Measurements from ENCODE around the gene CIROP.

Gene CIROP

GRCh38 chr14:23071921-23072539, 32.8 kb downstream of the CIROP start:
- intact Hi-C loops (cut with DNase I) = no loop called here
- peak in 1 of 10 donors; percentile 5 for DNase-seq

- DNase-seq = peak; percentile 67 to 98 (median 81)
- intact Hi-C loops (cut with DNase I) = no loop called here
Observed at GRCh38 chr14:23071244-23071920, 33.4 kb downstream of the CIROP start.

GRCh38 chr14:23070262-23071129, 34.3 kb downstream of the CIROP start:
- intact Hi-C loops (cut with DNase I) = no loop called here
- DNase-seq = peak in 1 of 10 donors; percentile 22

GRCh38 chr14:23069413-23069806, 35.4 kb downstream of the CIROP start:
- intact Hi-C loops (cut with DNase I) = no loop called here
- peak in 1 of 10 donors; percentile 43 for DNase-seq

- DNase-seq = peak in 8 of 10 donors; percentile 62 to 95 (median 79)
- intact Hi-C loops (cut with DNase I) = no loop called here
Observed at GRCh38 chr14:23068789-23069412, 35.9 kb downstream of the CIROP start.

GRCh38 chr14:23067847-23068788, 36.7 kb downstream of the CIROP start:
- intact Hi-C loops (cut with DNase I) = no loop called here
- peak in 1 of 10 donors; percentile 82 for DNase-seq

- DNase-seq = peak in 1 of 10 donors; percentile 45
- intact Hi-C loops (cut with DNase I) = no loop called here
Observed at GRCh38 chr14:23066855-23067744, 37.7 kb downstream of the CIROP start.

- intact Hi-C loops (cut with DNase I) = no loop called here
- no peak for DNase-seq
Observed at GRCh38 chr14:23066368-23066767, 38.4 kb downstream of the CIROP start.

- intact Hi-C loops (cut with DNase I) = no loop called here
- DNase-seq = no peak
Observed at GRCh38 chr14:23063601-23064000, 41.2 kb downstream of the CIROP start.

GRCh38 chr14:23062002-23062401, 42.8 kb downstream of the CIROP start:
- intact Hi-C loops (cut with DNase I) = no loop called here
- no peak for DNase-seq

- intact Hi-C loops (cut with DNase I) = no loop called here
- peak in 1 of 10 donors; percentile 16 for DNase-seq
Observed at GRCh38 chr14:23060536-23061260, 44.1 kb downstream of the CIROP start.

- intact Hi-C loops (cut with DNase I) = loop anchor here (1.0 to 2.0 kb wide), 2 partner anchors 64 to 73 kb away; no protein-coding TSS in a partner anchor
- DNase-seq = peak in 2 of 10 donors; percentile 76 to 77
Observed at GRCh38 chr14:23058654-23059504, 45.9 kb downstream of the CIROP start.

GRCh38 chr14:23057757-23058653, 46.8 kb downstream of the CIROP start:
- intact Hi-C loops (cut with DNase I) = loop anchor here (1.0 to 2.0 kb wide), 2 partner anchors 63 to 72 kb away; no protein-coding TSS in a partner anchor
- peak; percentile 77 to 98 (median 89) for DNase-seq

GRCh38 chr14:23056956-23057756, 47.6 kb downstream of the CIROP start, which contains the start of gene CDH24:
CDH24 (minus strand) TSS chr14:23057520; CDS start chr14:23055733, 1,787 bp downstream.
- DNase-seq = peak in 8 of 10 donors; percentile 51 to 94 (median 66)
- intact Hi-C loops (cut with DNase I) = no loop called here

All from posterior cingulate gyrus (tissue), 11 donors.